Measurements from ENCODE around the gene C2orf92.

The C2orf92 gene

DNA sequence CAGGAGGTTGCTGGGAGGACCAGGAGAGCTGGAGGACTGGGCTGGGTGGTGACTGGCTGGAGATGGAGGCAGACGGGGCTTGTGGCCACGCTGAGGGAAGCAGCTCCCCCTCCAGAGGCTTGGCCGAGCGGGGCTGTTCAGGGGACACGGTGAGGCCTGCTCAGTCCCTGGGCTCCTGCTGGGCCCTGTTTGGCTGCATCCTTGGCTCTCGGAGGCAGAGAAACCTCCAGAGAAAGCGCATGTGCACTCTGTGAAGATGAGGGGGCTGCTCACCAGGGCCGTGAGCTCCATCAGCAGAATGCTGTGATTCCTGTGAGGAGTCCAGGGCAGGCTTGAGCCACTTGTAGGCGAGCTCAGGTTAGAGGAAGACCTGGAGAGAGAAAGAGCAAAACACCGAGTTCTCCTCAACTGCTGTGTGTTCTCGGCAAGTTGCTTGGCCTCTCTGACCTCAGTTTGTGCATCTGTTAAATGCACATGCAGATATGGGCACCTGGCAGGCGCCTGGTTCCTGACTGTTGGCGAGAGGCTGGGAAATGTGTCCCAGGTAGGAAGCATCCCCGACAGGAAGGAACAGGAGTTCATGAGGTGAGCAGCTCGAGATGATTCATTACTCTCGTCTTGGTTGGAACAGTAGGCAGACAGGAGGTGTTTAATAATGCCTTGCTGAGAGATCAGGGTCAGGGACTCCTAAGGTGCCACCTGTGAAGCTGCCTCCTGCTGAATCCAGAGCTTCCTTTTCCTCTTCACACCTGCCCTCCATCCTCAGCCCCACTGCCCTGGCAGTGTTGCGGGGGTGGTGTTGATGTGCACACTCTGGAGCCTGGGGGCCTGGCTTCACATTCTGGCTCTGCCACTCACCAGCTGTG is 44.8 kb downstream of the C2orf92 start:
- no peak for DNase-seq (ENCODE audit: low read depth in 2 of 2)

DNA sequence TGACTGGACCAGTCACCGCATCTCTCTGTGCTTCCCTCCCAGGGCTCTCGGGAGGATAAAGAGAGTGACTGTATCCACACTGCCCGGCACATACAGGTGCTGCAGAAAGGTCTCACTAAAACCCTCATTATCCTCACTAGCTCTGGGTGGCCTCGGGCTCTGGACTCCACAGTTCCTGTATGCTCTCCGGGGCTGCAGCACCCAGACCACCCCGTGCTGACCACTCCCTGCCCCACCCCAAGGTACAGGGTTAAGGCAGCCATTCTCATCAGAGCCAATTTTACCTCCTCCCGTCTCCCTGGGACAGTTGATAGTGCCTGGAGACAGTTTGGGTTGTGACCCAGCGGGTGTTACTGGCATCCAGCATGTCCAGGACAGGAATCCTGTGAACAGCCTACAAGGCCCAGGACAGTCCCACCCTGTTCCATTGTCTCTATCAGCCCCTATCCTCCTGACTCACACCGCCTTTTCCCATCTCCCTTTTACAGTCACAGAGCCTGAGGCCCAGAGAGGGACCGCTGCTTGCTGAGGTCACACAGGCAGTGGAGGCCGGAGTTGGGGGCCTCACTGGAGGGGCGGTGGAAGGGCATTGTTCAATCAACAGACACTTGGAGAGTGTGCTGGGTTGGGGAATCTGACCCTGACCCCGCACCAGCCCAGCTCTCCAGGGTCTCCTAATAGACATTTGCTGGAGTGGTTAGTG is 45.6 kb downstream of the C2orf92 start:
- no peak for DNase-seq (ENCODE audit: low read depth in 2 of 2)

DNA sequence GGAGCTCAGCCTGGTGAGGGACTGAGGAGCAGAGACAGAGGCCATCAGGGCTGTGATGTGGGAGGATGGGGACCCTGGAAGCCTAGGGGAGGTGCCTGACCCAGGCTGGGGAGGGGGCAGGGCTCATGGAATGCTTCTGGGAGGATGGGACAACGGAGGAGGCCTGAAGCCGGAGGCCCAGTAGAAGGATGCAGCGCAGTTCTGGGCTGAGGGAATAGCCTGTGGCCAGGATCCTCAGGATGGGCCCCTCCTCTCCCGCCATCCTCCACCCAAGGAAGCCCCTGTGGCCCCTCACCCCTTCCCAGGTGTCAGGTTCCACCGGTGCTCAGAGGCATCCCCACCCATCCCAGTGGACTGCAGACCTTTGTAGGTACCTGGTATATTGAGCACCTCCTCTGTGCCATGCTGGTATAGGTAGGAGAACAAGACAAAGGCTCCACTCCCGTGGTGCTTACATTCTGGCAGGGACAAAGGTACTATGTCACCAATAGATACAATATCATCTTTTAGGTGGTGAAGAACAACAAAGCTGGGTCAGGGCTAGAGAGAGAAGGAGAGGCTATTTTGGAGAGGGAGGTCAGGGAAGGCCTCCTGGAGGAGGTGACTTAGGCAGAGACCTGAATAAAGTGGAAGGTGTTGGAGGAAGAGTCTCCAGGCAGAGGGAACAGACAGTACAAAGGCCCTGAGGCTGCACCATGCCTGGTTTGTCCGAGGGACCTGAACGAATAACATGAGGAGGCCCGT is 46.6 kb downstream of the C2orf92 start:
- DNase-seq (ENCODE audit: low read depth in 2 of 2) = no peak

DNA sequence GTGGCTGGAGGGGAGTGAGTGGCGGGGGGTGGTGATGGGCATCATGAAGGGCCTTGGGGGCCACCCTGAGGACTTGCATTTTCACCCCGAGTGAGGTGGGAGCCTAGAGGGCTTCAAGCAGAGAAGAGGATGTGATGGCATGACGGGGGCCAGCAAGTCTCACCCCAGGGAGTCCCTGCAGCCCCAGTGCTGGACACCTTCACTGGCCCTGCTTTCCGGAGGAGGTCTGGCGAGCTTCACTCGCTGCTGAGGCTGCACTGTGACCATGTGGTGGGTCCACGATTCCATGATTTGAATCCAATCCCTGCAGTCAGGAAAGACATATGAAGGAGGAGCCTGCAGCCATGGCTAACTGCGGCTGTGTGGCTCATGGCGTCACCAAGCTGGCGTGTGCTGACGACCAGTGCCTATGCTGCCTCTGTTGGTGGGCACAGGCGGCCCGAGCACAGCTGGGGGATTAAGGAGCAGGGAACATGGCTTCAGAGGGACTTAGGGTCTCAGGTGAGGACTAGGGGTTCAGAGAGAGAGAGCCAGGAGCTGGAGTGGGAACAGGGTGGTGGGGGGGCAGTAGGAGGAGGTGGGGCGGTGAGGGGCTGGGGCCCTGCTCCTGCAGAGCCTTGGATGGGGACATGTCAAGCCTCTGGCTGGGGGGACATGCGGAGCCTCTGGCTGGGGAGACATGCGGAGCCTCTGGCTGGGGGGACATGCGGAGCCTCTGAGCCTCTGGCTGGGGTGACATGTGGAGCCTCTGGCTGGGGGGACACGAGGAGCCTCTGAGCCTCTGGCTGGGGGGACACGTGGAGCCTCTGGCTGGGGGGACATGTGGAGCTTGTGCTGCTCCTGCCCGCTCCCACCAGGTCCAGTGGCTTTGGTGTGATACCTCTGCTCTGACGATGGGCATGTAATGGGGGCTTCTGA is 47.4 kb downstream of the C2orf92 start:
- no peak for DNase-seq (ENCODE audit: low read depth in 2 of 2)

DNA sequence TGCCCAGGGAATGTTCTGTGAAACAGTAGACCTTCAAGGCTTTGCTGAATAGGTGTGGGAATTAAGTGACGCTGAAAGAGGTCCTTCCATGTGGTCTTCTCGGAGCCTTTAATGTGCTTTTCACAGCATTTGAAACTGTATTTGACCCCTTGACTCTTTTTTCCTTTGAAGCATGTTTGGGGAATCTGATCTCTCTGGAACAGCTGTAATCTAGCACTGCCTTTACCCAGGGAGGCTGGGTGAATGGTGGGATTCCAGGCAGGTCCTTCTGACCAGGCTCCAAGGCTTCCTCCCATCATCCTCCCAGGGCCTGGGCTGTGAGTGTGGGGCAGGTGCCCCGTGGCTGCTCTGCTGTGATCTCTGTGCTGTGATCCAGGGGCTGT is 48.1 kb downstream of the C2orf92 start:
- DNase-seq (ENCODE audit: low read depth in 2 of 2) = no peak

DNA sequence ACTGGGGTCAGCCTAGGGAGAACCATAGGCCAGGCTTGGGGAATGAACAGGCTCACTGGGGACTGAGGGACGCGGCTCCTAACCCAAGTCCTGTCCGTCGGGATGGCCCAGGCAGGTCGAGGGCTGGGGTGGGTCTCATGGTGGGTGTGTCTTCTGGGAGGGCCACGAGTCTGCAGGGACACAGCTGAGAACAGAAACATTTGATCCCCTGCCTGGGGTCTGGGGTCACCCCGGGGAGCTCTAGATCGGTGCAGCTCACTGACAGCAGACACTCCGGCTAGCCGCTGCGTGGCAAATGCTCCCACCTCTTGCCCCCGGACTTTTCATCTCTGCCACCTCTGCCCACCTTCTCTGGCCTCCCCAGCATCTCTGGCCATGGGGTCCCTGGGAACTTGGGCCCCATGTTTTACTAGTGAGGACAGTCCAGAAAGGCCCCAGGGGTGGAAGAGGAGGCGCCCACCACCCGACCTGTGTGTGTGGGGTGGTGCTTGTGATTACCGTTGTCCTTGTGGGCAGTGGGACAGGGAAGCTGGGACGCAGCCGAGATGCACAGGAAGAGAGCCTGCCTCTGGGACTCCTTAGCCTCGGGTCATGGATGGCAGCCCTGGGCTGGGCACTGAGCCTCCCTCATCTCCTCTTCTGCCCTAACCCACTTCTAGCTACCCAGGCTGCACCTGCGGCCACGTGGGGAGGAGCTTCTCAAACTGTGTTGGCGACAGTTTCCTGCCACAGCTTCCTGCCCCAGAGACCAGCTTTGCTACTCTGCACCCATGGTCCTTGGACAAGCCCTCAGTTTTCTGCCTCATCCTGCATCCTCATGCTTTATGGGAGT is 48.8 kb downstream of the C2orf92 start:
- peak; percentile 49 to 59 for DNase-seq (ENCODE audit: low read depth in 2 of 2)

DNA sequence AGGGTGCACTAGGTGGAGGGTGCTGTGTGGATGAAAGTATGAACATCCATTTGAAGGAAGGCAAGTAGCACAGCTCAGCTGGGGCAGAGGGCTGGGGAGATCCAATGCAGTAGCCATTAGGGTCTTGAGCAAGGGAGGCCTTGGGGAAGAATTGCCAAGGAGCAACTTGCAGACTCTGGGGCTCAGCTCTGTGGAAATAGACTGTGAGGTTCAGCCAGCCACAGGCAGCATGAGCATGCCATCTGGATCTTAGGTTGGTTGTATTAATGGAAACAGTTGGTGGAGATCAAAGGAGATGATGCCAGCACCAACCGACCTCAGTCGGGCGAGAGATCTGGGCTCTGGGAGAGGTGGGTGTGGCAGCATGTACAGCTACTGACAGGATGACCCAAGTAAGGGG is 49.4 kb downstream of the C2orf92 start:
- no peak for DNase-seq (ENCODE audit: low read depth in 2 of 2)

DNA sequence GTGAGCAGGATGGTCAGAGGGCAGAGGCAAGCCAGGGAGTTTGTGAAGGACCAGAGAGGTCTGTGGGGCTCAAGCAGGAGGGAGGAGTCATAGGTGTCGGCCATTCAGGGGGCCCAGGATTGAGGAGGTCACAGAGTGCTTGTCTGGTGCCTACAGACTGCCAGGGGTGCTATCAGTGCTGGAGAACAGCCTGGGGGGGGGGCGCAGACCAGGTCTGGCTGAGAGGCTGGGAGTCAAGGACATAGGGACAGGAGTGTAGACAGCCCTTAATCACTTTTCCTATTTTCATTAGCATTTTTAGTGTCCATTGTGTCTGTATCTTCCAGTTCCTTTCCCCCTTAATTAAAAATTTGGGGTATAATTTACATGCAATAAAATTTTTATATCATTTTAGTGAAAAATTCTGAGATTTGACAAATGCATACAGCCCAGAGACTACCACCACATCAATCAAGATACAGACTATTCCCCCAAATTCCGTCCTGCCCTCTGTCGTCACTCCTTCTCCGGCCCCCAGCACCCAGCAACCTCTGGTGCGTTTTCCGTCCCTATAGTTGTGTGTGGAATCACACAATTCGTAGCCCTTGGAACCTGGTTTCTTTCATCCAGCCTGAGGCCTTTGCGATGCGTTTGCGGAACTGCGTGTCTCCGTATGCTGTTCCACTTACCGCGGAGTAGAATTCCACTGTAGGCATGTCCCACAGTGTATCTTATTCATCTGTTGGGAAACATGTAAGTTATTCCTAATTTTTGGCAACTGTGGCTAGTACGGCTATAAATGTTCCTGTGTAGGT is 50.0 kb downstream of the C2orf92 start:
- DNase-seq (ENCODE audit: low read depth in 2 of 2) = no peak

DNA sequence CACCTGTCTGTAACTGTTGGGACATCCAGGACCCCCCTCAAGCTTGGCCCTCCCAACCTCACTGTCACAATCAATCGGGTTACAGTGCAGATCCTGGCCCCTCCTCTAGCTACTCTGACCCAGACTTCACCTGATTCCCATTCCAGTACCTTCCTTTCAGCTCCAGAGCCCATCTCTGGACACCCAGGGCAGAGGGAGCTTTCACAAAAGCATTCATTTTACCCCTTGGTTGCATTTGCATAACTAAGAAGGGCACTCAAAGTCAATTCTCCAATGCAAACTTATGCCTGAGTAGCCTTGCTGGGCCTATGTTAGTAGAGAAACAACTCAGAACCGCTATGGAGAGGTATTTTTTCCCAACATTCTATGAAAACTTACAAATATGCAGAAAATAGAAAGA is 51.2 kb downstream of the C2orf92 start:
- no peak for DNase-seq (ENCODE audit: low read depth in 2 of 2)

DNA sequence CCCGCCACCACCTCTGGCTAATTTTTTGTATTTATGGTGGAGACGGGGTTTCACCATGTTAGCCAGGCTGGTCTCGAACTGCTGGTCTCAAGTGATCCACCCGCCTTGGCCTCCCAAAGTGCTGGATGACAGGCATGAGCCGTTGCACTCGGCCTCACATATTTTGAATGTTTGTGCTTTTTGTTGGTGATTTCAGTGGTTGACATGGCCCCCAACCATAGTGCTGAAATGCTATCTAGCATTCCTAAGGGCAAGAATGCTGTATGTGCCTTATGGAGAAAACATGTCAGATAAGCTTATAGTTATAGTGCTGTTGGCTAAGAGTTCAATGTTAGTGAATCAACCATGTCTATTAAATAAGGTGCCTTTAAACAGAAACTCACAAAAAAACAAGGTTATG is 52.7 kb downstream of the C2orf92 start:
- no peak for DNase-seq (ENCODE audit: low read depth in 2 of 2)

DNA sequence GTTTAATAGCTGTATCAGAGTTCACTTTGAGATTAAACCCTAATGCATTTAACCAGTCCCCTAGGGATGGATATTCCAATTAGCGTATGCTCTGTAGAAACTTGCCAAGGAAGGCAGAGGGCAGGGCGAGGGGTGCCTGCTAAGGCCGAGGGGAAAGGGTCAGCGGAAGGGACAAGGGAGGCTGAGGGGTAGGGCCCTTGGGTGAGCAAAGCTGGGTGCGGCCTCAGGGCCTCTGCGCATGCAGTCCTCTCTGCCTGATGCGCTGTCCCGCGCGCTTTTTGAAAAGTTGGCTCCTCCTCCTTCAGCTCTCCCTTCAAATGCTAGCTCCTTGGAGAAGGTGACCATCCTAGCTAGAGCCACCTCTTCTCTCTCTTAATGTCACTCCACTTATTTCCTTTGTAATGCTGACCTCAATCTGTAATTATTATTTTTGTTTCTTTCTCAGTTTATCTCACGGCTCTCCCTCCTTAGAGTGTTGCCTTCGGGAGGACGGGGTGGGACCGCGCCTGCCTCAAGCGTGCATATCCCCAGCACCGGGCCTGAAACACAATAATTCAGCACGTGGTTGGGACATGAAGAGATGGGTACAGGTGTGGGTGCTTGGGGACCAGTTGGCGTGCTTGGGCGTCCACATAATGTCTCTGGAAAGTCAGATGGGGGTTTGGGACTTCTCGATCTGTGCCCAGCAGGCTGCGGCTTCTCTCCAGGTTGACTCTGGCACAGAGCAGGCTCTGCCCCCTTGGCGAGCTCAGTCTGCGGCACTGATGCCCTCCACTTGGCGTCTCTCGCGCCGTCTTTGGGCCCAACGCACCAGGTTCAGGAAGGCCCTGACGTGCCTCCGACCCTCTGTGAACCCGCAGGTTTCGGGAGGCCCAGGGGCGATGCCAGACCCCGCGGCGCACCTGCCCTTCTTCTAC is 53.9 kb downstream of the C2orf92 start:
- DNase-seq (ENCODE audit: low read depth in 2 of 2) = no peak

DNA sequence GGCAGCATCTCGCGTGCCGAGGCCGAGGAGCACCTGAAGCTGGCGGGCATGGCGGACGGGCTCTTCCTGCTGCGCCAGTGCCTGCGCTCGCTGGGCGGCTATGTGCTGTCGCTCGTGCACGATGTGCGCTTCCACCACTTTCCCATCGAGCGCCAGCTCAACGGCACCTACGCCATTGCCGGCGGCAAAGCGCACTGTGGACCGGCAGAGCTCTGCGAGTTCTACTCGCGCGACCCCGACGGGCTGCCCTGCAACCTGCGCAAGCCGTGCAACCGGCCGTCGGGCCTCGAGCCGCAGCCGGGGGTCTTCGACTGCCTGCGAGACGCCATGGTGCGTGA is 54.5 kb downstream of the C2orf92 start:
- DNase-seq (ENCODE audit: low read depth in 2 of 2) = no peak

DNA sequence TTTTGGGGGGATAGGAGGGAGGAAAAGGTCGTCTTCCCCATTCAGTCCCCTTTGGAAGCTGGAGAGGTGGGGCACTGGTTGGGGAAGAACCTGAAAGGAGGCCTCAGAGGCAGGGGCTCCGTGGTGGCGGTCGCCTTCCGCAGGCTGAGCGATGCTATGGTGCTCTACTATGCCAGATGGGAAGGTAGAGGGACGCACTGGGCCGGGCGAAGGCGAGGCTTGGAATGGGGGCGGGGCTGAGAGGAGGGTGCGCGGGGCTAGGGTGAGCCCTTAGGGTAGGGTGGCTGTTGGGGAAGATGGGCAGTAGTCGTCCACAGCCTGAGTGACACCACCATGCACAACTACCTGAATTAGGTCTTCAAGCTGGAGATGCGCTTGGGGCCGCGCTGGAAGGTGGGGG is 55.0 kb downstream of the C2orf92 start:
- no peak for DNase-seq (ENCODE audit: low read depth in 2 of 2)

DNA sequence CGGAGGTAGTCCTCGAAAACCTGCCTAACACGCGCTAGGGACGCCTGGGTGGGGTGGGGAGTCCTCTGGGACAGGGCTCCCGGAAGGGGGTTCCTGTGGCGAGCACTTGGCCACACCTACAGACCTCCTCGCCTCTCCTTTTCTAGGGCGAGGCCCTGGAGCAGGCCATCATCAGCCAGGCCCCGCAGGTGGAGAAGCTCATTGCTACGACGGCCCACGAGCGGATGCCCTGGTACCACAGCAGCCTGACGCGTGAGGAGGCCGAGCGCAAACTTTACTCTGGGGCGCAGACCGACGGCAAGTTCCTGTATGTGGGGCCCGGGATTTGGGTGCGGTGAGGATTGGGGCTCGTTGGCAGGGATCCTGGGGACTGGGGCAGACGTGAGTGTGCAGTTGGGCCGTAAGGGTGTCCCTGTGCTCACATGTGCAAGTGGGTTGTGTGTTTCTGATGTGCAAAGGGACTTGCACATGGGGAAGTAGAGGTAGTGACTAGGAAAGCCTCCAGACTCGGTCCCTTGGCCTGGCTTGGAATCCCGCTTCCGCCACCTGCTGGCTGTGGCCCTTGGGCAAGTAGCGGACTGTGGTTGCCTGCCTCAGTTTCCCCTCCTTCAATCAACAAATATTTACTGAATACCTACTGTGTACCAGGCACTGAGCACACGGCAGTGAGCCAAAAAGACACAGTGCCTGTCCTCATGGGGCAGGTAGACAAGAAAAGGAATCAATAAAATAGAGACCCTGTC is 55.6 kb downstream of the C2orf92 start:
- no peak for DNase-seq (ENCODE audit: low read depth in 2 of 2)

DNA sequence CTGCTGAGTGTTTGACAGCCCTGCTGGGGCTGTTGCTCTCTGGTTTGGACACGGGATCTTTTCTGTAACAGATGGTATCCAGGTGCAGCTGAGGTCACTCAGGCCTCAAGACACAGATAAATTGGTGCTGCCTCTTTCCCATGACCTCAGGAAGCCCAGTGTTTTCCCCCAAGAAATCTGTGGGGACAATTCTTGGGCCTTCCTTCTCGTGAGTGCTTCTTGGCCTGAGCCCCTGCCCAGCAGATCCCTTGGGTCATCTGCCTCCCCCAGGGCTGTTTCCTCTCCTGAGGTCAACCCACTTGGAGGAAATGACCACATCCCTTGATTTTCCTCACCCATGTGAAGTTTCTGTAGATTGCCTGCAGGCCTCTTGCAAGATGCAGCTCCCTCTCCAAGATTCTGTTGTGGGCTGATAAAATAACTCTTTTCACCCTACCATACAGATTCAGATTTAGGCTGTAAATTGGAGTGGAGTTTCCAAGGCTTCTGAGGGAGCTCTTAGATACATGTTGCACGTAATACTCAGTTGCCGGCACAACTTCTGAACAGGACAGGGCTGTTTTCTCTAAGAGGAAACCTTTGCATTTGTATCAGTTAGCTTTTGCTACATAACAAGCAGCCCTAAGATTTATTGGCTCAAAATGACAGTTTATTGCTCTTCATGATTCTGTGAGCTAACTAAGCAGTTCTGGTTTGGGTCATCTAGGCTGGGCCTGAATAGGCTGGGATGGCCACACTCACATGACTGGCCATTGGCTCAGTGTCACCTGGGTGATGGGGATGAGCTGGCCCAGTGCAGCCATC is 57.0 kb downstream of the C2orf92 start:
- DNase-seq (ENCODE audit: low read depth in 2 of 2) = no peak

DNA sequence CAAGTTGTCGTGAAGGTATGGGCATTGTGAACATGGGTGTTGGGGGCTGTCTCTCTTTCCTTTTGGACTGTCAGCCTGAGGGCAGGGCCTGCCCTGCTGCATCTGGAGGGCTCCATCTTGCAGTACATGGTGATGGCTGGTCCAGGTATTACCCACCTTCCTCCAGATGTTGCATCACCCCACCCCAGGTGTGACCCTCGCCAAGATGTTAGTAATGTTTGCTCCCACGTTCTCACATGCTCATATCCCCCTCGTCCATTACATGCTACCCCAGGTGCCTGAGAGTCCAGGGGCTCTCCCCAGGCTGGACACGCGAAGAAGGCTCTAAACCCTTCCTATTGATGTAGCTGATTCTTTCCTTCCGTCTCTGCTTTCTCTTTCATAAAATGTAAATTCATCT is 57.8 kb downstream of the C2orf92 start:
- no peak for DNase-seq (ENCODE audit: low read depth in 2 of 2)

DNA sequence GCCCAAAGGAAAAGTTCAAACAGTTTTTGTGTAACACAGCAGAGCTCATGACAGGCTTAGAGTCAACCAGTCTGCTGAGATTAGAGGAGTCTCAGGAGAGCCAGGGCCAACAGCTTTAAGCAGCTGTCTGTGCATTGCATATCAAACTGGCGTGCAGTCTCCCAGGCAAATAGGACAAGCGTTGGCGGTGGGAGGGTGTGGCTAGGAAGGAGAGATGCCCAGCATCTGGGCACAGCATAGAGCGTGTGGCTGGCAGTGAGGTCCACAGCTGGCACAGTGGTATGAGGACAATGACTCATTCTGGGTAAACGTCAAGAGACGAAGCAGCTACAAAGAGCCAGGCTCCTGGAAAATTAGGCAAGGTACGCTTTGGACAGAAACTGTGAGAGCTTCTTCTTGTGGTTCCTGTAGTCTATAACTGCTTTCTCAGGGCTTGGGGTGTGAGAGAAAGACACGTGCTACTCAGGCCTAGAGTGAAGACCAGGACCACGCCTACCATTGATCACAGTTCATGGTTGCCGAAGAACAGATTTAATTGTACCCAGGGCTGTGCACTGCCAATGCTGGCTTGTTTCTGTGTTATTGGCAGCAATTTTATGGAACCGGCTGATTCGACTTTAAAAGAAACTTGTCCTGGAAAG is 58.7 kb downstream of the C2orf92 start:
- no peak for DNase-seq (ENCODE audit: low read depth in 2 of 2)

All from stimulated activated CD4-positive, alpha-beta T cell treated with anti-CD3 and anti-CD28 coated beads, Interleukin-1b, Interleukin-23, amount 100 ng/mL, for 4 hours (primary cell).